Stimulated activated CD4-positive, alpha-beta T cell treated with anti-CD3 and anti-CD28 coated beads, Interleukin-1b, Interleukin-23, amount 100 ng/mL, for 24 hours (primary cell): Measurements from ENCODE around the gene EYS.
"Not testable (repeated sequence)": the region's sequence is repeated elsewhere in the genome, so short reads cannot be mapped to it uniquely, and the experiment has no call there.

Source experiments
- DNase-seq, 4 experiments: peaks; one replicate each; pipeline ENCODE4 v3.0.0-alpha.2; 2020; ENCODE audit warnings: low read depth in 4 of 4, low spot score in 1 of 4

EYS gene

GRCh38 chr6:64010010-64010409, 1697.0 kb downstream of the EYS start:
- DNase-seq: no peak

GRCh38 chr6:64006246-64006645, 1700.8 kb downstream of the EYS start:
- no peak for DNase-seq

DNA sequence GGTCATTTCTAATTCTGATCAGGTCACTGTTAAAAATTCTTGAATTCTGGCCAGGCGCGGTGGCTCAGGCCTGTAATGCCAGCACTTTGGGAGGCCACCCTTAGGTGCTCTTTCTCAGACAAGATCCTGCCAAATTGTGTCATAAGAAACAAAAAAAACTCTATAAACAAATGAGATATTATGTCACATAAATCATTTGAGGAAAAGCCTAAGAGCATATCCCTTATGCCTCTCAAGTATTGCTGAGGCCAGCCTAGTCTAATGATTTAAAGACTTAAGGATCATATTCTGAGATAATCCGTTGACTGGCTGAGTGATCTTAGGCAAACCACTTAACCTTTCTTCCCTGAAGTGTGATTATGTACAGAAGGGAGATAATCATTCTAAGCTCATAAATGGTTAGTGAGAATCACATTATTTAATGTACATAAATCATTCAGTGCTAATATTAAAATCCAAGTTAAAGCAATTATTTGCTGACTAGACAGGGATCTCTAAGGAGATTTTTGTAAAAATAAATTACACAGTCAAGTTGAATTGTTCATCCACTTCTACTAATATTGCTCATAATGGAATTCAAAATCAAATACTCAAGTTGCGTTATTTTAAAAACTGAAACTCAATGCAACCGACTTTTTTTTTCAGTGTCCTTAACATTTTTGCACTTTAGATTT, 1706.1 kb downstream of the EYS start:
- no peak for DNase-seq

GRCh38 chr6:63999613-64000012, 1707.4 kb downstream of the EYS start:
- no peak for DNase-seq

DNA sequence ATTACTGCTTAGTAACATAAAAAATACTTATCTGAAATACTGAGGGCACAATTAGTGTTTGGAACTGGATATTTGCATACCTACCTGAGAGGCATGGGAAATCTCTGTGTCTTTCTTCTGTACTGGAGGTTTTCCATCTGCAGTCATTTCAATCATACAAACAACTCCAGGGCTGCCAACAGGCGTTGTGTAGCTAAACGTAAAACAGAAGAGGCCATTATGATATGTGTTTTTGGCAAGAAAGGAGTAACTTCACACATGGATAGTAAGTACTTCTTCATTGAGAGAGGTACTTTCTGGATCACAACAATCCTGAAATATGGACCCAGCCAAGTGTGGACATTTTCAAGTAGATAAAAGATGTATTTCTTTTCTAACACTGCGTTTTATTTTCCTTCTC, 1708.0 kb downstream of the EYS start:
- DNase-seq: no peak

DNA sequence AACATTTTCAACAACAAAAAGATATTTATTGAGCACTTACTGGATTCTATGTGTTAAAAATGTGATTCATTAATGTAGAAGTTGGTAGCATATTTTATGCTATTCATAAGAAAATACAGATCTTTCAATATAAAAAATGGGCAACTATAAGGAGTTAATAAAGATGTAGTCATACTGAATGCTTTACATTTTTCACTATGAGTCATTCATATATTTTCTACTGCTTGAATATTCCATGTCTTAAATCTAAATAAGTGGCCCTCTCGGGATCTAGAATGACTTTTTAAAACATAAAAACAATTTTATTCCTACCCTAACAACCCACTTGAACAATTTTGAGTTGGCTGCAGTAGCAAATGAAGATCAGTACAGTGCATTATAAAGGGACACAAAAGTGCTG, 1709.3 kb downstream of the EYS start:
- no peak for DNase-seq

GRCh38 chr6:63997221-63997620, 1709.8 kb downstream of the EYS start:
- no peak for DNase-seq

- no peak for DNase-seq
Observed at GRCh38 chr6:63985223-63985622, 1721.8 kb downstream of the EYS start.

DNA sequence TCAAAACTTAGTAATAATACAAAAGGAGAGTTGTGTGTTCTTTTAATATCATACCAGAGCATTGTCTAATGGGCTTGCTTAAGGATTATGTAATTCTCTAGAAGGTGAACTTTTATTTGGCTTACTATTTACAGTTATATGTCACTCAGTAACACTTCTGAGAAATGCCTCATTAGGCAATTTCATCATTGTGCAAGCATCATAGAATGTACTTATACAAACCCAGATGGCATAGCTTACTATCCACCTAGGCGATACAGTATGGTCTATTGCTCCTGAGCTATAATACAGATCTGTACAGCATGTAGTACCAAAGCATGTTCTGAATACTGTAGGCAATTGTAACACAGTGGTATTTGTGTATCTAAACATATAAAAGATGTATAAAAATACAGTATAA, 1731.3 kb downstream of the EYS start:
- DNase-seq: no peak

DNA sequence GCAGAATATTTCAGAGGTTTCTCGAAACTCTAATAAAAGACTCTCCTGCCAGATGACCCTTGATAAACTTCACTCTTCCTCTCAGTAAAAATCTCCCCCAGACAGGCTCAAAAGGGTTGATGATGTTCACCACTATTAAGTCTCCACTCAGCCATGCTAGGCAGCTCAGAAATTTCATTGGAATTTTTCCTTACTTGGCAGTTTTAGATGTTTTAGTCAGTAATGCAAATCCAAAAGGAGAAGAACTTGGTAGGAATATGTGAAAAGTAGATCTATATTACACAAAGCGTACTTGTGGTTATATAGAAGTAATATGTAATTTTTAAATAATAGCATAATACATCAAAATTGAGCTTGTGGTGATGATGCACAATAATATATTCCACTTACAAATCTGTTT, 1738.4 kb downstream of the EYS start:
- no peak for DNase-seq

DNA sequence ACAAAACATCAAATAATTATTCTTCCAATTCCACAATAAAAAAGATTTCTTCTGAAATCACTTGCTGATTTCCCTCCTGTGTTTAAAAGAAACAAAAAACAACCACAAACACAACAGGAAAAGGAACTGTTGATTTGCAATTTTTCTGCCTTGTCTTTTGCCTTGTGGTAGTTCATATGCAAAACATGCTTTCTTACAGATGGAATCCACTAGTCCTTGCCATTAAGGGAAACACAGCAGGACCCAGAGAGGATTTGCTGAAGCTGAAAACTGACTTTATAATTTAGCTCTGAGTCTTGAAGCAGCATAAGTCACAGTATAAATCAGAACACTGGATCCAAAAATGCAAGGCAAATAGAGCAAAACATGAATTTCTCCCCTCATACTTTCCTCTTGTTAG, 1742.7 kb downstream of the EYS start:
- DNase-seq: no peak

DNA sequence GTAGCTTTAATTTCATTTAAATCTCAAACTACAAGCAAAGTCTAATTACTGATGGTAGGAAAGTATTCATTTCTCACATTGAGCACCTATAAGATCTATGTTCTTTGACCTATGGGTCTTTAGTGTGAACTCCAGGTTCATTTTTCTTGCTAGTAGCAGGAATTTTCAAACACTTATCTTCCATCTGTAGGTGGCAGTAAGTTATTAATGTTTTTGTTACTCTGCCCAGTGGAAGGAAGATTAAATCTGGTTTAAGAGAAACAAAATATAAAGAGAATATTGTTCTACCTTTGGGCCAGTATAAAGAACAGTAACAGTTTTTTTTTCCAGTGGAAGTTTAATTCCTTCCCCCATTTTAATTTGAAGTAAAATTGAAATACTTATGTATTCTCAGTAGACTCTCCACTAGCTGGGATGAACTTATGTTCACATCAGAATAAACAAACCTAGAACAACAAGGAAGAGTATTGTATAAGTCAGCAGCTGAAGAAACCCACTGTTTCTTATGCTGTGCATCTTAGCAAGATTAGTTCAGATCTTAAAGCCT, 1743.2 kb downstream of the EYS start:
- DNase-seq: no peak

GRCh38 chr6:63953336-63954021, 1753.5 kb downstream of the EYS start:
- not testable (repeated sequence) for DNase-seq

GRCh38 chr6:63947792-63948529, 1759.1 kb downstream of the EYS start:
- DNase-seq: no peak

GRCh38 chr6:63945987-63946386, 1761.0 kb downstream of the EYS start:
- no peak for DNase-seq

DNA sequence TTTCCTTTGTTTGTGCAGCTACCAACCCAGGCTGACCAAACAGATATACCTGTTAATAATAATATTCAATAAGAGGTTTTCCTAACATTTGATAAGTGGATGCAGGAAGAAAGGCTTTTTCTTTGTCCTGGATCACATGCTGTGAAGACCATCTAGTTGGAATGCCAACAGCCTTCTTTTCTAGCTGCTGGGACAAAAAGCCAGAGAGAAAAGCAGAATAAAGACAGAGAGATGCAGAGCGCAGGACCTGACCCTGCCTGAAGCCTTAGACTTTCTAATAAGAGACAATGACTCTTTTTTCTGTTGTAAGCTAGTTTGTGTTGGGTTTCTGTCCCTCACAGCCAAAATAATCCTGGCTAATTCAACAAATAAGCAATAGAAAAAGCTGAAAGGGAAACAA, 1763.2 kb downstream of the EYS start:
- DNase-seq: no peak

DNA sequence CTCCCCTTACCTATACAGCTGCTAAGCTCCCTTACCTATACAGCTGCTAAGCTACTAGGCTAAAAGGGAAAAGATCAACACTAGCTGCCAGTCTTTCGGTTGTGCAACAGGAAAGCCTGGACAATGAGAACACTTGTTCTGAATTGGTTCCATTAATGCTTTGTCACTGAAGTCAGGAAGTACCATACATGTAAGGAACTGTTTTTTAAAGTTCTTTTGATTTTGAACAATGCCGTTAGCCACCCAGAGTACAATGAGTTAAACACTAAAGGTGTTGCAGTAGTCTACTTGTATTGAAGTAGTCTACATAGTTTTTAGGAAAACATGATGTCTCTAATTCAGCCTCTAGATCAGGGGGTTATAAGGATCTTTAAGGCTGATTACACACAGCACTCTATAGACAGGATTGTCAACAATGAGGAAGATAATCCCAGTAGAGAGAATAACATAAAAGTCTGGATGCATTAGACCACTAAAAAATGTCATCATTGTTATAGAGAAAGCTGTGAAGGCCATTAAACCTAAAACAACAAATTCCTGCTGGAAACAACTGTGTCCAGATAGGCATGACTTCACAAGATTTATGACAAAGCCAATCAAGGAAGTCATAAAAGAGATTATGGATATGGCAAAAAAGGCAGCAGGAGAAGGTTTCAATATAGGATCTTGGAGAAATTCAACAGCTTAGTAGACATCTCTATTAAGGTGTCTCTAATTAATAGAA, 1765.1 kb downstream of the EYS start:
- DNase-seq: no peak

DNA sequence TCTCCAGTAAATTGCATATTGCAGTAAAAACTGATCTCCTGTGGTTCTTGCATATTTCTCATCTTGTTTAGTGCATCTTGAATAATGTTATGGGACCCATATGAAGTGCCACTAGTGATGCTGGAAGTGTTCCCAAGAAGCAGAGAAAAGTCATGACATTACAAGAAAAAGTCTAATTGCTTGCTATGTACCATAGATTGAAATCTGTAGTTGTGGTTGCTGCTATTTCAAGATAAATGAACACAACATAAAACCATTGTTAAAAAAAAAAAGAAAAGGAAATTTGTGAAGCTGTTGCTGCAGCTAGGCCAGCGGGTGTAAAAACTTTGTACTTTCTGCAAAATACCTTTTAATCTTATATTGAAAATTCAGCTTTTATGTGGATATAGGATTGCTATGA, 1767.0 kb downstream of the EYS start:
- no peak for DNase-seq

- no peak for DNase-seq
Observed at GRCh38 chr6:63936399-63936798, 1770.6 kb downstream of the EYS start.

DNA sequence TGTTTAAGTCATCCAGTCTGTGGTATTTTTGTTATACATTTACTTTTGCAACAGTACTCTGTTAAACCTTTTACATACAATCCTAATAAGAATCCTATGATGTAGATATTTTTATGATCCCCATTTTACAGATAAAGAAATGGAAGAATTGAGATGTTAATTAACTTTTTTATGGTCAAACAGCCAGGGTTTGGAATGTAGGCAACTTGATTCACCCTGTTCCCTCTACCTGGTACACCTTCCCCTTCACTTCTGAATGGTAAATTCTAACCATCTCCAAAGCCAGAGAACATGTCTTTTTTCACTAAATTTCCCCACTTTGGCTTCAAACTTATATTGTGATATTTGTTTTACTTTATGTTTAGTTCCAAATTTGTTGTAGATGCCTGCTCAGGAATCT, 1771.3 kb downstream of the EYS start:
- DNase-seq: no peak

DNA sequence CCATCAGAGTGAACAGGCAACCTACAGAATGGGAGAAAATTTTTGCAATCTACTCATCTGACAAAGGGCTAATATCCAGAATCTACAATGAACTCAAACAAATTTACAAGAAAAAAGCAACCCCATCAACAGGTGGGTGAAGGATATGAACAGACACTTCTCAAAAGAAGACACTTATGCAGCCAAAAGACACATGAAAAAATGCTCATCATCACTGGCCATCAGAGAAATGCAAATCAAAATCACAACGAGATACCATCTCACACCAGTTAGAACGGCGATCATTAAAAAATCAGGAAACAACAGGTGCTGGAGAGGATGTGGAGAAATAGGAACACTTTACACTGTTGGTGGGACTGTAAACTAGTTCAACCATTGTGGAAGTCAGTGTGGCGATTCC, 1773.1 kb downstream of the EYS start:
- DNase-seq: not testable (repeated sequence)
